LNCAP (cell line): Measurements from ENCODE around the gene OR5M3.

ENCODE experiments used
- TF ChIP-seq, protein P1 (sequence below): fragments of 450-650 bp; IDR thresholded peaks from 2 replicates; pipeline ENCODE4 v1.5.1; 2017; ENCODE audit warnings: mild to moderate bottlenecking

OR5M3 gene

DNA sequence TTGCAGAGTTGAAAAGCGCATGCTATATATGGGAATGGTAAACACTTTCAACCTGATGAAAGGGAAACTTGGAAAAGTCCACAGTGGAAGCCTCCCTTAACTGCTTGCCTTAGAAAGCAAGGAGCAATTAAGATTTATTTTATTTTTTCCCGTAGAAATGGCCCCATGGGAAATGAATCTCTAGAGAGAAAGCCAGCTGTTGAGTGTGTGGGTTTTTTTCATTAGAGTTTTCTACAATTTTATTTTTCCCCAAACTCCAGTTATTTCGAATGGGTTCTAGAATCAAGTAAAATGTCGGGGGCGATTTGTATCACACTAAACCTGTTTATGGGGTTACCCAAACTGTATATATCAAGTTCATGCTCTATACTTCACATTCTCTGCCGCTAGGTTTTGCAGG, at the start of gene OR5M3:
Gene OR5M3 (minus strand): TSS at position 101 of the 400 bp plus-strand sequence. CDS start 2,855 bp downstream, outside the sequence.
- TF ChIP-seq, protein P1, sequence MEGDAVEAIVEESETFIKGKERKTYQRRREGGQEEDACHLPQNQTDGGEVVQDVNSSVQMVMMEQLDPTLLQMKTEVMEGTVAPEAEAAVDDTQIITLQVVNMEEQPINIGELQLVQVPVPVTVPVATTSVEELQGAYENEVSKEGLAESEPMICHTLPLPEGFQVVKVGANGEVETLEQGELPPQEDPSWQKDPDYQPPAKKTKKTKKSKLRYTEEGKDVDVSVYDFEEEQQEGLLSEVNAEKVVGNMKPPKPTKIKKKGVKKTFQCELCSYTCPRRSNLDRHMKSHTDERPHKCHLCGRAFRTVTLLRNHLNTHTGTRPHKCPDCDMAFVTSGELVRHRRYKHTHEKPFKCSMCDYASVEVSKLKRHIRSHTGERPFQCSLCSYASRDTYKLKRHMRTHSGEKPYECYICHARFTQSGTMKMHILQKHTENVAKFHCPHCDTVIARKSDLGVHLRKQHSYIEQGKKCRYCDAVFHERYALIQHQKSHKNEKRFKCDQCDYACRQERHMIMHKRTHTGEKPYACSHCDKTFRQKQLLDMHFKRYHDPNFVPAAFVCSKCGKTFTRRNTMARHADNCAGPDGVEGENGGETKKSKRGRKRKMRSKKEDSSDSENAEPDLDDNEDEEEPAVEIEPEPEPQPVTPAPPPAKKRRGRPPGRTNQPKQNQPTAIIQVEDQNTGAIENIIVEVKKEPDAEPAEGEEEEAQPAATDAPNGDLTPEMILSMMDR = no peak

DNA sequence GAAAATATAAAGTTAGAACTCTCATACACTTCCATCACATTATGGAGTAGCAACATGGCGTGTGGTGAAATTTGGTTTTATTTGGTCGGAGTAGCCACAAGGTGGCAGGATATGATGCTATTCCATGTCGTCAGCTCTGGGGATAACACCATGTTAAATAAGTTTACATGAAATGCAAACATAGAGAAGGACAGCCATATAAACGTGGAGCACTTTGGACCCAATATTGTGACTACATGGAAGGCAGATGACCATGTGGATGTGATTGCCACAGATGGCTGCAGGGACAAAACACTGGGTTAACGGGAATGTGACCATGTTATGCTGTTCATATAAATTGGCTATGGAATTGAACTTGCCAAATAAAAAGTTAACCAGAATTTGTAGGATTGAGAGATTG, 48.9 kb upstream of the OR5M3 start:
- TF ChIP-seq, protein P1 = peak; percentile 59; the same call in 1 of the 2 replicates

DNA sequence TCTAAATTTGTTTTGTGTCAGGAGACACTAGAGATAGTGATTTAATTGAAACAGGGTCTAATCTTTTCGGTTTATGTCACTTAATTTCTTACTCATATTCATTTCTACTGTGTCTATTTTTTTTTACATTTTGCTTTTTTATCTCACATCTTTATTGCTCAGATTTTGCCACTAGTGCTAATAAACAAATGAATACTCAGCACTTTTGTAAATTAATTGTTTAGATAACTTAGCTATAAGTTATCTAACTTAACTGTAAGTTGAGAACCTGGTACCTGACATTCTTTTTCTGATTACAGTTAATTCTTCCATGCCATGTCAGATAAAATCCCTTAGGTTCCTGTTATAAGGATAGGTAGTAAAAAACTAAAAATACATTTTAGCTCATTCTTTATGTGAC, 40.1 kb upstream of the OR5M3 start:
- TF ChIP-seq, protein P1 = no peak

DNA sequence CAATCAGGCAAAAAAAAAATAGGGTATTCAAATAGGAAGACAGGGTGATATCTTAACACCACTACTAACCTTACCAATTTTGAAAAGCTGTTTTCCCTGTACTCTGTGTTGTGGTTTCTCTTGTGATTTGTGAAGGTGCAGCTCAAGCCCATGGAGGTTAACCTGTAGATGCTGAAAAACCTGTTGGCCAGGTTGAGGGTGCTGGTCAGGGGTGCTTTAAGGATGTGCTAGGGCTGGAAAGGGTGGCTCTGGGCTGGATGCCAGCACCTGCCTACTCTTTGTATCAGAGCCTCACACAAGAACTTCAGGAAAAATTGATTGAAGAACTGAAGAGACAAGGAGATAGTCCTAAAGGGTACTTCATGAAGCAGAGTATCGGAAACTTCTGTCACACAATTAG, 36.3 kb upstream of the OR5M3 start:
- TF ChIP-seq, protein P1 = no peak

DNA sequence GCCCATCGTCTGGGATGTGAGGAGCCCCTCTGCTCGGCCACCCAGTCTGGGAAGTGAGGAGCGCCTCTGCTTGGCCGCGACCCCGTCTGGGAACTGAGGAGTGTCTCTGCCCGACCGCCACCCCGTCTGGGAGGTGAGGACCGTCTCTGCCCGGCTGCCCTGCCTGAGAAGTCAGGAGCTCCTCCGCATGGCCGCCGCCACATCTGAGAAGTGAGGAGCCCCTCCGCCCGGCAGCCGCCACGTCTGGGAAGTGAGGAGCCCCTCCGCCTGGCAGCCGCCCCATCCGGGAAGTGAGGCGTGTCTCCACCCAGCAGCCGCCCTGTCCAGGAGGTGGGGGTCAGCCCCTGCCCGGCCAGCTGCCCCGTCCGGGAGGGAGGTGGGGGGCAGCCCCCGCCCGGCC, 23.9 kb upstream of the OR5M3 start:
- TF ChIP-seq, protein P1 = no peak

DNA sequence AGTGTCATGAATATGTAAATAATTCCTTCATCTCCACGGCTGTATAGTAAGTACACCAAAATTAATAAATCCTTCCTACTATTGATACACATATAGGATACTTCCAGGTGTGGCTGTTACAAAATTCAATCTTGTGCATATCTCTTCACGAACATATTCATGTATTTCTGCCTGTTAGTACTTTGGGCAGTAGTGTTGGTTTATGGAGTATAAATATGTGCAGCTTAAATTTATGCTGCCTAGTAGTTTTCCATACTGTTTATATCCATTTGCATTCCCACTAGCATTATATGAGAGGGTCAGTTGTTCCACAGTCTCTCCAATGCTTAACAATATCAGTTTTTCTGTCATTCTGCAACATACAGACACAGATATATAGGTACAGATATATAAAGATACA, 22.0 kb upstream of the OR5M3 start:
- TF ChIP-seq, protein P1 = no peak

DNA sequence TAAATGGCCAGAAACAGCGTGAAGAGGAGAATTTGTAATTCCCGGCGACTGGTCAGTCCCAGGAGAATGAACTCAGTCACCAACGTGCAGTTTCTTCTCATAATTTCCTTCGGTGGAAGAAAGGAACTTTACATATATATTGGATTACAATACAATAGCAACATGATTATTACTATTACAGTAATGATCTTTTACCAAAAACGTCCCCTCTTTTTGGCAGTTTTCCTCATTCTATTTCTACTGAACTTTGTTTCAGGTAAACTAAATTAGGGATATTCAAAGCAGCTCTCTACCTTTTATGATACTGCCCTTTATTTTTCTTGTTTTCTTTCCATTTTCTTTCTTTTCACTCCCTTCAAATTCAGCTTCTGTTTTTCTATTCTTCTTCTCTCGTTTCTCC, 18.1 kb upstream of the OR5M3 start, which contains the start of gene OR5M8:
Gene OR5M8 (minus strand): TSS at position 101 of the 400 bp plus-strand sequence. CDS start 0 bp downstream, at position 101.
- TF ChIP-seq, protein P1 = no peak

DNA sequence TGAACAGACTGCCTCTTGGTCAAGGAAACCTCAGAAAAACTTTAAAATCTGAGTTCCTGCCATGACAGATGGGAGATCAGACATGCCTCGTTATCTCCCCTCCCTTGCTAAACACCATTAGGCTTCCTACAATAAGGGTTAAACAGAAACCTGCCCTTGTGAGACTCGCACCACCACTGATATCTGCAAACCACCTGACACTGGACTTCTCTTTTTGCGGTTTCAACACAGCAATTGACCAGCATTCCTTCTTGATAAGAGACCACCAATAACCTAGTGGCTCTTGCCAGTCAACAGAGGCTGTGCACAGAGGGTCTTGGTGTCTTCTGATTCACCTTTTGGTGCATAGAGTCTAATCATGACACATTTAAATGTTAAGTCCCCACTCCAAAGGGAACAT, 13.6 kb upstream of the OR5M3 start:
- TF ChIP-seq, protein P1 = no peak
